Kidney epithelial cell (primary cell): ENCODE measurements around the gene TSHZ3. TPM values are rescaled to one million over a fixed set of nuclear protein-coding genes. Genes with fewer than 3 reads are reported as not detected.

Experiments used
- DNase-seq: peaks from one replicate; pipeline ENCODE4 v3.0.0-alpha.2; 2010; ENCODE audit warnings: low read depth
- H3K27me3 ChIP-seq: 2 replicates; pipeline ENCODE4 v1.6.0; 2011; ENCODE audit warnings: low read length; ENCODE audit not compliant: control insufficient read depth, insufficient read depth
- H3K36me3 ChIP-seq: 2 replicates; pipeline ENCODE4 v1.5.1; 2011; ENCODE audit warnings: low read length; ENCODE audit not compliant: control insufficient read depth, insufficient read depth
- H3K4me3 ChIP-seq: 2 replicates; pipeline ENCODE4 v1.5.1; 2011; ENCODE audit warnings: low read depth, mild to moderate bottlenecking, control low read depth, low read length
- CTCF ChIP-seq: IDR thresholded peaks from 2 replicates; pipeline ENCODE4 v1.5.1; 2011; ENCODE audit warnings: mild to moderate bottlenecking, moderate library complexity, low read length, control low read depth, inconsistent platforms; ENCODE audit not compliant: insufficient read depth, poor library complexity, severe bottlenecking
- total RNA-seq: library from RNA; depleted of rRNA; stranded (reverse); fragments of >200 nt; gene quantifications from 2 replicates; pipeline ENCODE4 v1.2.3, GENCODE V29; 2015

The TSHZ3 gene
- total RNA-seq, 1 donor from 2014 or later = 2.4 TPM

DNA sequence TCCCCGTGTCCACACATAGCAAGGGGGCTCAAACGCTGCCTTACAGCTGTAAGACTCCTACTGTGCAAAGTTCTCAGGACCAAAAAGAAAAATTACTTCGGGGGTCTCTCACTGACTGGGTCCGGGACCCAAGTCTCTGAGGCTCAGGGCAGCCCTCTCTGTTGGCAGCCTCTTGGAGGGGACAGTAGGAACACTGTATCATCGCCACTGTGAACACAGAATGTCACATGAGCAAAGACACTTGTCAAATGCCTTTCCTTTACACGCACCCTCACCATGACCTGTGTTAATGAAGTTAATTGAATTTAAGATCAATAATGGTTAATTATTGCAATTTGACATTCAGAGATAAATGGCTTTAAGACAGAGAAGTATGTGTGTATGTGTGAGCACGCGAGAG is 49.6 kb downstream of the TSHZ3 start:
- no peaks in the 10 kb centered on the region for H3K36me3 ChIP-seq
- no peaks in the 10 kb centered on the region for H3K27me3 ChIP-seq
- no peak overlapping the region for H3K4me3 ChIP-seq
- no peak for TF ChIP-seq CTCF
- no peak for DNase-seq

GRCh38 chr19:31297991-31298390 is 51.2 kb downstream of the TSHZ3 start:
- Histone ChIP-seq H3K36me3 (no peaks in the 10 kb centered on the region), H3K27me3 (no peaks in the 10 kb centered on the region), H3K4me3 (no peak overlapping the region)
- no peak for TF ChIP-seq CTCF
- DNase-seq = no peak

DNA sequence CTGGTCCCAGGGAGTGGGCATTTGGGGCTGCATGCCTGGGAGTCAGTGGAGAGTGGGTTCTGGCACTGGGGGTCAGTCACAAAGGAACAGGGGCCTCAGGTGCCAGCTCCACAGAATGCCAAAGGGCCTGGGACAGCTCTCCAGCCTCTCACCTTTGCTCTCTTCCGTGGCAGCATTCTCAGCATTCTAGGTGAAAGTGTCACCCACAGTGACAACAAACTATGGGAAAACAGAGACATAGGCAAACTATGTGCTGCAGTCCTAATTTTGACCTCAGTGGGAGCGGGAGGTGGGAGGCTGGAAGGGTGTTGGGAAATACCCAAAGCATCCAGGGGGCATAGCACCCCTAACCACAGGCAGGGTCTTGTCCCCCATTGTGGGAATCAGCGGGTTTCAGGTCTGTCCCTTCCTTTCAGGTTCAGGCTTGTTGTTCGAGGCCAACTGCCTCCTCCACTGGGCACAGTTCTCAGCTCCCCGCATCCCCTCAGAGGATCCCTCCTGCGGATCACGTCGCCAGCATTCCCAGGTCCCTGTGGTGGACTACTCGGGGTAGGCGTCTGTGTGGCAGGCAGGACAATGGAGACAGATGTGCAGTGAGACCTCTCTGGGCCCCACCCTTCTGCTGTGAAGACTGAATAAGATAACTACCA is 52.4 kb downstream of the TSHZ3 start:
- no peak overlapping the region for H3K4me3 ChIP-seq
- DNase-seq = no peak
- no peak for TF ChIP-seq CTCF
- H3K27me3 ChIP-seq = no peaks in the 10 kb centered on the region
- no peaks in the 10 kb centered on the region for H3K36me3 ChIP-seq

- no peak for TF ChIP-seq CTCF
- Histone ChIP-seq H3K36me3 (no peaks in the 10 kb centered on the region), H3K4me3 (no peak overlapping the region), H3K27me3 (no peaks in the 10 kb centered on the region)
- no peak for DNase-seq
These were observed 55.0 kb downstream of the TSHZ3 start for GRCh38 chr19:31294189-31294588.

- Histone ChIP-seq H3K36me3 (no peaks in the 10 kb centered on the region), H3K27me3 (no peaks in the 10 kb centered on the region), H3K4me3 (no peak overlapping the region)
- no peak for TF ChIP-seq CTCF
- no peak for DNase-seq
These were observed 56.5 kb downstream of the TSHZ3 start for GRCh38 chr19:31292639-31293185.
